GM19438 (cell line): ENCODE measurements around the gene RPAP3.

ENCODE experiments used
- ATAC-seq: cut with Tn5 transposase; IDR thresholded peaks from one replicate; pipeline ENCODE4 v1.9.1; 2021; ENCODE audit warnings: low read depth; ENCODE audit not compliant: unreplicated experiment

The RPAP3 gene

DNA sequence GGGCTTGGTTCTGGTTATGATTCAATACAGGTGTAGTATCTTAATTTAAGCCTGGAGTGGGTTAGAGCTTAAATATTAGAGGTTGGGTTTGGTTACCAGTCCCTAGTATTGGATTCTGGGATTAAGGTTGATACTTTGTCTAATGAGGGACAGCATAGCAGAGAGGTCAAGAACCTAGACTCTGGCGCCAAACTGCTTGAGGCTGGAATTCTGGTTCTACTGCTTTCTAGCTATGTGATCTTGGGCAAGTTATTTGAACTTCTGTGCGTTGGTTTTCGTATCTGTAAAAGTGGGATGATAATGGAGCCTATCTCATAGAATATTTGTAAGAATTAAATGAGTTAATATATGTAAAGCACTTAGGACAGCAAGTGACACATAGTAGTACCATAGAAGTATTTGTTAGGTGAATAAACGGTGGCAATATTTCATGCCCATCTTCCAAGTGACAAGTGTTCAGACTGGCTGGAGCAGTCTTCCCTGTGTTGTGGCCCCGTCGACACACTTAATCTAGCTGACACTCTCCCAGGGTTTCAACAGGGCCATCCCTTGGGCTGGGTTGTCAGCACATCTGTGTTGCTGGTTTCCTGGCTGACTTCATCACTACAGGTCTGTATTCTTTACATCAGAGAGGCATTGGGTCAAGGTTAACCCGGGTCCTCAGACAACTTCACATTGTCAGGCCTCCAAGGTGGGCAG is 16.5 kb upstream of the RPAP3 start:
- no peak for ATAC-seq

DNA sequence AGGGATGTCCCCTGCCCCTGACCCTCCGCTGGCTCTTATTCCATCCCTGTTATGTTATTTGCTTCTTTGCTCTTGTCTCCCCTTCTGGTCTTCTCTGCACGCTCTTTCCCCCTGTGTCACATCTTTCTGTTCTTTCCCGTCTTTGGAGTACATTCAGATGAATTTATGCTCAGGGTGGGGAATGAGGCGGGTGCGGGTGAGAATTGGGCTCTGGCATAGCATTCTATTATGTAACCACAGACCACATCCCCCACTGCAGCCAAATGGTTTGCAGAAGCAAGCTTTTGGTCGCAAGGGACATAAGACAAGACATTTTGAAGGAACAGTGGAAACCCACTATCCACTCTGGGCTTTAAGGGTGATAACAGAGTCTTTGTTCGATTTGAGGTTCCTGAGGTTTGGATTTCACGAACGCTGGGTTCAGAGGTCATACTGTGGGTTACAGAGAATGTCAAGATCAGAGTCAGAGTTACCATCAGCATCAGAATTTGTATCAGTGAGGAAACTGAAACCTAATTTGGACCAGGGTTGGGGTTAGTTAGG is 15.7 kb upstream of the RPAP3 start:
- no peak for ATAC-seq

DNA sequence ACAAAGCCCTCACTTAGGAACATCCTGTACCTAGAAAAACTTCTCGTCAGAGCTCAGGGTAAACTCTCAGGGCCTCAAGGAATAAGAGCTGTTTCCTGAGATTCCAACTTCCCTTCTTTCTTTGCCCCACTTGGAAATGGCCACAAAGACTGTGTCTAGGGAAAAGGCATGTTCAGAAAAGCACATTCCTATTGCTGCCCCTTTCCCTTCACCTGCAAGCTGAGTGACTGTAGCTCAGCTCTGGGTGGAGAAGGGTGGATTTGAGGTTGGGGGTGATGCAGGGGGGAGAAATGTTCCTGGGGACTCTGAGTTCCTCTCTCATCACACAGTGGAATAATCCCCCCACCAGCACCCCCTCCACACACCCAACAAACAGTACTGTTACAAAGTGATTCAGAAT is 12.7 kb upstream of the RPAP3 start:
- no peak for ATAC-seq

DNA sequence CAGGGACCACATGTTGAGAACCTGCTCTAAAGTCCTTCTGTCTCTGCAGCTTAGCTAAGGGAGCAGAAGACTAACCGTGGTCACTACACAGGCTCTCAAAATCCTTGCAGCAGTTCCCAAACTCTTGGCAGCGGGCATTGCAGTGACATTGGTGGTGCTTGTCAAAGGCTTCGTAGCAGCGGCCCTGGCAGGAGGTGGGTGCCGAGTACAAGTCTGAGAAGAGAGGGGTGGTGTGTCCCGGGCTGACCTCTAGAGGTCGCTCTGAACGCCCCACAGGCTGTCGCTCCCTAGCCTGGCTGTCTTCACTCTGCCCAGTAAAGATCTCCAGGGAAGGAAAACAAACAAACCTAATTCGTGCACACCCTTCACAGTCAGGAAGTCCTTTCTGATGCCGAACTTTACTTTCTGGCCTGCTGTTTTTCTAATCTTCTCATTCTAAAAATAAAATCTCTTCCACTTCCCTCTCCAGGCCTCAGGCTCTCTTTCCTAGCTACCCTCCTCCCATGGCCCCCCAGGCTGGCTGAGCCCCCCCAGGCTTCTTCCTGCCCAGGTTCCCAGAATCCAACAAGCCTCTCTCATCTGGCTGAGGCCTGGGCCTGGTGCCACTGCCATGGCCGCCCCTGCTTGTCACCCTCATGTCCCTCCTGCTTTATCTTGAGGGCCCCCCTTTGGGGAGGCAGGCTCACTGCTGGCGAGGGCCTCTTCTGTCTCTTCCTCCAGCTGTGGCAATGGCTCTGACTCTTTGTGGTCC is 11.8 kb upstream of the RPAP3 start:
- ATAC-seq, result peak; percentile 84

DNA sequence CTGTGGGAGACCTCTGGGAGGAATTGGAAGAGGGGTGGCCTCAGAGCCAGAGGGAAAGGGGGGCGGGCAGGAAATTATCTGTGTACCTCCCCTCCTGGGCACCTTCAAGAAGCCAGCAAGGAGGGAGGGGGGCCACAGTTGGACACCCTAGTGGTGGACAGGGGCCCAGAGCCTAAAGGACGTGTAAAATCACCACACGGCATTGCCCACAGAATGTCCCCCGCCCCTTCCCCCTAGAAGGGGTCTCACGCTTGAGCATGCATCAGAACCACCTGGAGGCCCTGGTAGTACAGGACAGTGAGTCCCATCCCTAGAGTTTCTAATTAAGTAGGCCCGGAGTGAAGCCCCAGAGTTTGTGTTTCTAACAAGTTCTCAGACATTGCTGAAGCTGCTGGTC is 11.2 kb upstream of the RPAP3 start:
- no peak for ATAC-seq

DNA sequence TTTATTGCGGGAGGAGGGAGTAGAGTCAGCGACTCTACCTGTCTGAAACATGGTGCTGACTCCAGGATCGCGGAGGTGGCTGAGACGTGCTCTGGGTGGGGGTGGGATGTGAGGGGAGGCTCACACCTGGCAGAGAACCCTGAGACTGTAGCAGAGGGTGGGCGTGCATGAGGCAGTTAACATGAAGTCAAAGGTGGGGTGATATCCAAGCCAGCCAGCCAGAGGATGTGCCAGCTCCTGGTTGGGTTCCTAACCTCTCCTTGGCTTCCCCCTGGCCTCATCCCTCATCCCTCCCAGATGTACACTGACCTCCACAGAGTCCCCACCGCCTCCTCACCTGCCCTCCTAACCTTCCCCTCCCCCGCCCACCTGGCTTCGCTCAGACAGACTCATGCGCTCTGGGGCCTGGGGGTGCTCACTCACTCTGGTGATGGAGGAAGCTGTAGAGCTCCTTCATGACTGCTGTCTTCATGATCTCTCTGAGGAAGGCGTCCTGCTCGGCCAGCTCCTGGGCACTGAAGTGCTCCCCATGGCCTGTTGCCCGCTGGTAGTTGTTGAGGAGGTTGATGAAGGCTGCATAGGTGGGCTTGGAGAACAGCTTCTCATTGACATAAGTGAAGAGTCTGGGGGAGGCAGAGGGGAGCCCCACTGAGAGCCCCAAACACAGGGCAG is 10.2 kb upstream of the RPAP3 start:
- ATAC-seq, result no peak

DNA sequence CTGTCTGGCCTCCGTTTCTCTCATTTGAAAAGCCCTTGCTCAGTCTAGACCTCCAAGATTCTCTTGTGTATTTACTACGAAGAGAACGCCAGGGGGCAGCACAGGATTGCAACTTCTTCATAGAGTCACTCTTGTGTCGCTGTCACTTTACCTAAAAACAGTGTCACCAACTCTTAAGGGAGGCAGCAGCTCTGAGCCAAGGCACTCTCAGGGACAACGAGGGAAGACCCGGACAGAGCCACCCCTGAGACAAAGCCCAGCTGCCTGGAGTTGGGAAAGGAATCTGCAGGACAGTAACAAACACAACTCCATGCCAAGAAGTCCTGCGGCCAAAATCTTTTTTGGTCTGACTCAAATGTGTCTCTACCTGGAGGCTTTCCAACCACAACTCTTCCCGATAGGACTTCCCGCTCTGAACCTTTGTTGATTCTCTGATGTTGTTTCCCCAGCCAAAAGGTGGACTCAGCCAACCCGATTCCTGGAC is 9.6 kb upstream of the RPAP3 start:
- no peak for ATAC-seq

DNA sequence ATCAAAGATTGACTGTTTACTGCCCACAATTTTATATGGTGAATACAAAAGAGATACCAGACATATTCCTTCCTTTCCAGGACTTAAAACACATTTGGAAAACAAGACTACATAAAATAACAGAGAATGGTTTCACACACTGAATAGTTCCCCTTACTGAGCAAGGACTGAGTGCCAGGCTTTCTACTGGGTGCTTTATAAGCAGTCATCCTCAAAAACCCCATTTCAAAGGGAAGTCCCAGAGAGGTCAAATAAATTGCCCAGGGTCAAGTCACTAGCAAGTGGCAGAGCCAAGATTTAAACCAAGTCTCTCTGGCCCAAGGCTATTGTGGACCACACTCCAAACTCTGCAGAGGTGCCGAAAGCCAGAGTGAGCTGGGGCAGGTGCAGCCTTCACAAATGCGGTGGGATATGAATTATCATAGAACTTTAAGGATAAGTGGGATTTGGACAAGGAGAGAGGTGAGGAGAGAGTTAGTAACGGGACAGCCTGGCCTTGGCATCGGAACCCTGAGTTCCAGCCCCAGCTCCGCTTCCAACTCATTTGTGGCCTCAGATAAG is 9.1 kb upstream of the RPAP3 start:
- no peak for ATAC-seq

DNA sequence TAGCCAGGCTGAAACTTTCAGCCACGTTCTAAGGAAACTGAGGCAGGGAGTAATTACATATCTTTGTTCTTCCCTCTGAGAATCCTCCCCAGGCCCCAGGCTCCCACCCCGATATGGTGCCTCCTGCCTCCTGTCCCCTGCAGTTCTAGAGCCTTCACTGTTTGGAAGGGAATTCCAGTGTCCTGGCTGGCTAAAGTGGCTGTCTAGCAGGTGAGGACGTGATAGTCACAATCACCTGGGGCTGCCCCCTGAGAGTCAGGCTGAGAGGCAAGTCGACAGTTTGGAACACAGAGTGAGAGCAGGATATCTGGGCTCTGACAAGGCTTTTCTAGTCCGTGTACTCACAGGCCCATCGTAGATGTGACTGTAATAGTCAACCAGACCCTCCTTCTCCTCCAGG is 6.3 kb upstream of the RPAP3 start:
- no peak for ATAC-seq

DNA sequence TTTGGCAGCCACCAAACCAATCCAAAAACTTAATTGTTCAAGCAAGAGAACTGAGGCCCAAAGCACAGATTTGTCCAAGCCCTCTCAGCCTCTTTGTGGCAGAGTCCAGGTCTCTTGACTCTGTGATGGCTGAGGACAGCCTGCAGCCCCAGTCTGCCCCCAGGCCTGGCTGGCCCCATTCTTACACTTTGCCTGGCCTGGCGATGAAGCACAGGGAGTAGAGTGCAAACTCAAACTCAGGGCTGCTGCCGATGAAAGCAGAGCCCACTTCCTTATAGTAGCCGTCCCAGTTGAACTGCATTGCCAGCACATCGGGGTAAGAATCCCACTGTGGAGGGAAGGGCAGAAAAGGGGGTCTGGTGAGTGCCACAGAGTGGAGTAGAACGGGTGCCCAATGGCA is 5.6 kb upstream of the RPAP3 start:
- no peak for ATAC-seq

DNA sequence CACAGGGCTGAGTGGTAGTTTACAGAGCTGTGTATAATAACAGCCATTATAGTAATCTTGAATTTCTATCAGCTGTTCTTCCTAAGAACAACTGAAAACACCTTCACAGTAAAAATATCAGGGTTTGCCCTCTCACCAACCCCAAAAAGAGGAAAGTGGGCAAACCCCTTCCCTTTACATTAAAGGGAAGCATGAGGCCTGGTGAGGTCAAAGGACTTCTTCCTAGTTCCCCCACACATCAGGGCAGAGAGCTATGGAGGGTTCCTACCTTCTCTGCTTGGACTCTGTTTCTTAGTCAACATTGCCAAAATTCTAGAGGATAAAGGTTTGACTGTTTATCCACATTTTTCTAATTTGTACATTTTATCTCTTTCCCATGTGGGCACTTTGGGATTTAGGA is 4.4 kb upstream of the RPAP3 start:
- no peak for ATAC-seq

DNA sequence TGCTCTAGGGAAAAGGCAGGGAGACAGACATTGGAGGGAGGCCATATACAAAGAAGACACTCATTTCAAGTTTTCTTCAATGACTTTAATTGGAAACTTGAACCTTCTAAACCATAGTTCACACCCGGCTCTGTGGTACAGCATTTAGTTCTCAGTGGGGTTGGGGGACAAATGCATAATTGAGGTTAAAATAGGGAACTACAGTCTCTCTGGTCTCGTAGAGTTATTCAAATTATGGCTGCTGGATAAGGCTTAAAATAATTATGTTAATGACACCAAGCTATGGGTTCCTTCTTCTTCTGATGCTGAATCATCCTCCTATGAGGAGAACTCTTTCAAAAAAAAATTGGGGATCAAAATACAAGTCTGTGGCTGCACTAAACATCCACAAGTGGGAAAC is 3.8 kb upstream of the RPAP3 start:
- no peak for ATAC-seq

DNA sequence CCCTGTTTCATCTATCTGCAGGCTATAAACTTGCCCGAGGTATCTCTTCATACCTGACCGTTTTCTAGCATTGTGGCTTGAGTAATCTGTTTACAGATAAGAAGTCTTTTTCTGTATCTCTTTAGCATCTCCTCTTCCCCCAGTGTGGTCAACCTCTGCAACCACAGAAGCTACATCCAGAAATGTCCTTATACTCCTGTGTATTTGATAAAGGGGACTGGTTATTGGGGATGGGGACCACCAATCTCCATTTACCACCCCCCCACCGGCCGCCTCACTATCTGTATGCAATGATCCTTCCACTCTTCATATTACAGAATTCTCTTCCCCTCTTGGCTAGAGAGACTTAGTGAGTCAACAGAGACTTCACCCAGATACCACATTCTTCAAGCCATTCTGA is 3.4 kb upstream of the RPAP3 start:
- ATAC-seq, result no peak

DNA sequence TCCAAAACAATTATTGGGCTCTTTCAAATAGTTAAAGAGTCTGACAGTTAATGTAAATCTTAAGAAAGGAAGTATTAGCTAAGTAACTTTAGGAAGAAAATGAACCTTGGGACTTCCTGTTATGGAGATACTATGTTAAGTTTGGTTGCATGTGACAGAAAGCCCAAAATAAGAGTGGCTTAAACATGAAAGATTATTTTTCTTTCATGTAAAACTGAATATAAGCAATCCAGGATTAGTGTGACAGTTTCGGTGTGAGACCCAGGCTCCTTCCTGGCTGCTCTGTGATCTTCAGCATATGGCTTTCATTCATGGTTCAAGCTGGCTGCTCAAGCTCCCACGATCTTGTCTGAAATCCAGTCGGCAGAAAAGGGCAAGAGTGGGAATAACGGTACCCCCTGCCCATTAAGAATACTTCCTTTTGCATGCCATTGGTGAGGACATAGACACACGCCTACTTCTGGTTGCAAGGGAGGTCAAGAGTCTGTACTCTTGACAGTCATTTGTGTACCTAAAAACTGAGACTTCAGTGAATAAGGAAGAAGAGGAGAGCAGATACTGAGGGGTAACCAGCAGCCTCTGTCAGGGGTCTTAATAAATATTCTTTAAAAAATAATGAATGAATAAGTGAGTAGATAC is 2.2 kb upstream of the RPAP3 start:
- ATAC-seq, result no peak

DNA sequence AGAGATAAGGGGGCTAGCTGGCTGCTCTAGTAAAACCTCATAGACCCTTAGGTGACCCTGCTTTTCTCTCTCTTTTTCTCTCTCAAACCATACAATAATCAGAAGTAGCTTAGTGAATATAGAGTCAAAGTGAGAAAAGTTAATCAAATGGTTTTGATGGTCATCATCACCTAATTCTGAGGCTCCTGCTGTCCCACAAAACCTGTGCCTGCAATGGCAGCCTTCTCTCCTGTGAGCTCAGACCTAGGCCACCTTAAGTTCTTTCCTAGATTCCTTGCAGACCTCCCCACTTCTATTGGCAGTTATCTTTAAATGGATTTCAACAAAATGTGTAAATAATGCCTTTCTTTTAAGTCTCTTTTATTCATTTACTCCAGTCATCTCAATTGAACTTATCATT is 1.5 kb upstream of the RPAP3 start:
- no peak for ATAC-seq

DNA sequence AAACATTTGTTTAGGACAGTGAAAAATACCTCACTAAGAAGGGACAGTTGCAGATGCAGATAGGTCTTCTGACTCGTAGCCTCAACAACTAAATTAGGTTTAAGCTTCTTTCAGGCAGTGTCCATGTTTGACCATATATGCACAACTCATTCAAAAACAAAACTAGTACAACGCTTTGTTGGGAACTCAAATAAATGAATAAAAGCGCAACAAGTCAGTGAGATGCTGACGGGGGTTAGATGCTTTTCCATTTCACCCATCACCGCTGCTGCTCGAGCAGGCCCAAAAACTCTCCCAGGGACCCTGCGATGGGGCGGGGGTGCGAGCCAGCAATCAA is 633 bp downstream of the RPAP3 start:
- ATAC-seq, result no peak

DNA sequence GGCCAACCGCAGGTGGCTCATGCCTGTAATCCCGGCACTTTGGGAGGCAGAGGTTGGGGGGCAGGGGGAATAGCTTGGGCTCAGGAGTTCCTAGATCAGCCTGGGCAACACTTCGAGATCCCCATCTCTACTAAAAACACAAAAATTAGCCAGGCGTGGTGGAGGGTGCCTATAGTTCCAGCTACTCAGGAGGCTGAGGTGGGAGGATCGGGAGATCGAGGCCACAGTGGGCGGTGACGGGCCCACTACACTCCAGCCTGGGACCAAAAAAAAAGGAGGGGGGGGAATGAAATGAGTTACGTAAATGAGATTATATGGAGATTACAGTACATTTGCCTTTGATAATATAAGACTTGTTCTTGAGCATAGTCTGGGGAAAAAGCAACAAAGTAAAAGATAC is 1.1 kb downstream of the RPAP3 start:
- ATAC-seq, result no peak

DNA sequence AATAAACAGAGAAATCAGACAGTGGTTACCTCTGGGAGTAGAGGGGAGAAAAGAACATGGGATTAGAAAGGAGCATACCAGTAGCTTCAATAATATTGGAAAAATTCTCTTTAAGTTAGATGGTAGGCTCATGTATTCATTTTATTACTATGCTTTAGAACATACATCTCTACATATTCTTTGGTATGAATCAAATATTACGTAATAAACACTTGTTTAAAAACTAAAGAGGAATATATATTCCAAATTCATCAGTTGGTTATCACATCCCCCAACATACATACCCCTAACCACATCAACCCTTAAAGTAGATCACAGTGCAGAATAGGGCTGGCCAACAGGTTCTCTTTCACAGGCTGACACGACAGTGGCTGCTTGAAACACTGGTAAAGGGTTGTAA is 5.6 kb downstream of the RPAP3 start:
- no peak for ATAC-seq

DNA sequence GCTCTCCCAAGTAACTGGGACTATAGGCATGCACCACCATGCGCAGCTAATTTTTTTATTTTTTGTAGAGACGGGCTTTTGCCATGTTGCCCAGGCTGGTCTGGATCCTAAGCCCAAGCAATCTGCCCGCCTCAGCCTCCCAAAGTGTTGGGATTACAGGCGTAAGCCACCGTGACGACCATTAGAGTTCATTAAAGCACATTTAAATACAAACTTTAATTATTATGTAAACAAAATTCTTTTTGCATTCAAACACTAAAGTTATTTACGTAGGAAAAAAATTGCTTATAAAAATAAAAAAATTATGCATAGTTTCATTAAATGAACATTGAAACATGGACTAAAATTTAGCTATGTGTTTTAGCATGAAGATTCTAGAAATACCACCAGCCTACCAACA is 7.2 kb downstream of the RPAP3 start:
- no peak for ATAC-seq

DNA sequence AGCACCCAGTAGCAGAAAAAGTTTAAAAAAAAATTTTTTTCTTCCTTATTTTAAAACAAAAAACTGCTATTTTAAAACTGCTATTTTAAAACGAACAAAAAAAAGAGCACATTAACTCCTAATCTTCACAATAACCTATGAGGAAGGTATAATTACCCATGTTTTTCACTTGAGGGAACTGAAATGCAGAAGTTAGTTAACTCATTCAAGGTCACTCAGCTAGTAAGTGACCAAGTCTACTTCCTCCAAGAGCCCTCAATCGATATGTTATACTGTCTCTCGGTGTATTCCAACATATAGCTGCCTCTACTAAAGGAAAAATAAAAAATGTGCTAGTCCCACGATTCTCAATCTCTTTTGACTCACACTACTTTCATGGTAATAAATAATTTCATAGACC is 7.8 kb downstream of the RPAP3 start:
- ATAC-seq, result no peak

DNA sequence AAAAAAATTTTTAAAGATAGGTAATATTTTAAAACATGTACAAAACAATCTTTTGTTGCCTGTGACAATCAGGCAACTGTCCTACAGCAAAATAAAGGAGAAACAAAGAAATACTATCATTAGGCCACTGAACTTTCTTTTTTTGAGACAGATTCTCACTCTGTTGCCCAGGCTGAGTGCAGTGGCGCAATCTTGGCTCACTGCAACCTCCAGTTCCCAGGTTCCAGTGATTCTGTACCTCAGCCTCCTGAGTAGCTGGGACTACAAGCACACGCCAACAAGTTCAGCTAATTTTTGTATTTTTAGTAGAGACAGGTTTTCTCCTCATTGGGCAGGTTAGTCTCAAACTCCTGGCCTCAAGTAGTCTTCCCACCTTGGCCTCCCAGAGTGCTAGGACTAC is 16.6 kb downstream of the RPAP3 start:
- ATAC-seq, result no peak
